ENCODE data around the gene CDH12.

DNA sequence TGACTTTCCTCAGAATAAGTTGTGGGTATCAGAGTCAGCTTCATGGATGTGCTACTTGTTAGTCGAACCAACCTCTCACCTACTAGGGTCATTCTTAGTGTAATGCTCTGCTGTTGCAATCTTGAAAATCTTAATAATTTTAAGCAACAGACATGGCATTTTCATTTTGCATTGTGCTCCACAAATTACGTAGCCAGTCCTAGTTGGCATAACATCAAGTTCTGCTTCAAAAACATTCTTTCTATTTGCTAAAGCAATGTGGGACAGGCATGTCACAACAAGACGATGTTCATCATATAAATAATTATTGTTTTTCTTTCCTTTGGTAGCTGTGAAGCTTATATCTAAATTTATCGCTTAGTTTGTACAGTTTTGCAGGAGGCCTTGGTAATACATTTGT, 39.3 kb upstream of the CDH12 start:
- TF ChIP-seq, protein P1, sequence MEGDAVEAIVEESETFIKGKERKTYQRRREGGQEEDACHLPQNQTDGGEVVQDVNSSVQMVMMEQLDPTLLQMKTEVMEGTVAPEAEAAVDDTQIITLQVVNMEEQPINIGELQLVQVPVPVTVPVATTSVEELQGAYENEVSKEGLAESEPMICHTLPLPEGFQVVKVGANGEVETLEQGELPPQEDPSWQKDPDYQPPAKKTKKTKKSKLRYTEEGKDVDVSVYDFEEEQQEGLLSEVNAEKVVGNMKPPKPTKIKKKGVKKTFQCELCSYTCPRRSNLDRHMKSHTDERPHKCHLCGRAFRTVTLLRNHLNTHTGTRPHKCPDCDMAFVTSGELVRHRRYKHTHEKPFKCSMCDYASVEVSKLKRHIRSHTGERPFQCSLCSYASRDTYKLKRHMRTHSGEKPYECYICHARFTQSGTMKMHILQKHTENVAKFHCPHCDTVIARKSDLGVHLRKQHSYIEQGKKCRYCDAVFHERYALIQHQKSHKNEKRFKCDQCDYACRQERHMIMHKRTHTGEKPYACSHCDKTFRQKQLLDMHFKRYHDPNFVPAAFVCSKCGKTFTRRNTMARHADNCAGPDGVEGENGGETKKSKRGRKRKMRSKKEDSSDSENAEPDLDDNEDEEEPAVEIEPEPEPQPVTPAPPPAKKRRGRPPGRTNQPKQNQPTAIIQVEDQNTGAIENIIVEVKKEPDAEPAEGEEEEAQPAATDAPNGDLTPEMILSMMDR (IDR thresholded peaks at IDR 0.05; ENCODE audit: low read depth, low read length): no peak
- TF ChIP-seq EZH2phosphoT487 (IDR thresholded peaks at IDR 0.05; ENCODE audit: low read depth): no peak
